Fibroblast of pulmonary artery (primary cell): ENCODE results near the gene TCOF1.

Experiments used
- DNase-seq: peaks from one replicate; pipeline ENCODE4 v3.0.0-alpha.2; 2010; ENCODE audit warnings: low read depth
- H3K4me3 ChIP-seq: replicated peaks from 2 replicates; pipeline ENCODE4 v1.5.1; 2011; ENCODE audit warnings: low read depth, mild to moderate bottlenecking, control low read depth, low read length, moderate library complexity
- TF ChIP-seq, protein P1 (sequence below): IDR thresholded peaks from 2 replicates; pipeline ENCODE4 v1.5.1; 2011; ENCODE audit warnings: mild to moderate bottlenecking, control low read depth, low read length, inconsistent platforms; ENCODE audit errors: missing control alignments

TCOF1 gene

DNA sequence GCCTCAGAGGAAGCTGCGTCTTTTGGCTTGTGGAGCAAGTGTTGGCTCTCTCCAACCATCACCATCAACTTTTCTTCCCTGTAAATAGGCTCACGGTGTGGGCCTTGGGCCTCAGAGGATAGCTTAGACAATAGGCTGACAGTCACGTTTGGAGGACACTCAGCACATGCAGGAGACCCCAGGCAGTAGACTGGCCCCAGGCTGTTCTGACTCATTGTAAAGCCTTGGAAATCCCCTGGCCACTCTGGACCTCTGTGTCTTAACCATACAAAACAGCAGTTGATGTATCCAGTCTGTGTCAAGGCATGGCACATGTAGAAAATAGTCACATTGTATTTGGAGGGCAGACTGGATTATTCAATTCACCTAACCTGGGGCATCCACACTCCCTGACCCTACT lies 36.6 kb downstream of the TCOF1 start:
- peak; percentile 26 for DNase-seq
- H3K4me3 ChIP-seq: no peak overlapping the region

DNA sequence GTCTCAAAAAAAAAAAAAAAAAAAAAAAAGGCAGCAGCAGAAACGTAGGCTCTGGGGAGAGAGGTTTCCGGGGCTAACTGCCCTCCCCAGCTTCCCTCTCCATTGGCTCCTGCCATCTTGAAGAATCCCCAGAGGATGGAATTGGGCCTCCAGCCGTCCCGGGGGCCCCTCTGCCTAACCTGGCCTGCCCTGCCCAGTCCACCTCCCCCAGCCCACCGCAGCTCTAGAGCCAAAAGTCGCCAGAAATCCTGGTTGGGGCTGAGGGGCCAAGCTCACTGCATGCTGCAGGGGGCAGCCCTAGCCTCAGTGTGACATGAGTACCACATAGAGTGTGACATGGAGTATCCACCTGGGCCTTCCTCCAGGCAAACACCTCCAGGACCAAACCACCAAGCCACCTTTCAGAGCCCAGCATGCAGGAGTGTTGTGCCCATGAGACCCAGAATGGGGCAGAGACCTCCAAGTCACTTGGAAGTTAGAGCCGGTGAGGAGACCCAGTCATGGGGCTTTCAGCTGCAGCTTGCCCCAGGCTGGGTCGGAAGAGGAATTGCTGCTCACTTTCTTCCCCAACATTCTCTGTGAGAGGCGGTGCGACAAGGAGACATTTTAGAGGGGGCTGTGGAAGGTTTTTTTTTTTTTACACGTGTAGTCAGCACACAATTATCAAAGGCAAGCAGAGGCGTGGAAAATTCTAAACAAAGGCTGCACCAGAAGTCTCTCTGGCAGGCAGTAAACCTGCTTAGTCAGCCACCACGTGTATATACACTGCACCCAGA lies 37.6 kb downstream of the TCOF1 start:
- TF ChIP-seq, protein P1, sequence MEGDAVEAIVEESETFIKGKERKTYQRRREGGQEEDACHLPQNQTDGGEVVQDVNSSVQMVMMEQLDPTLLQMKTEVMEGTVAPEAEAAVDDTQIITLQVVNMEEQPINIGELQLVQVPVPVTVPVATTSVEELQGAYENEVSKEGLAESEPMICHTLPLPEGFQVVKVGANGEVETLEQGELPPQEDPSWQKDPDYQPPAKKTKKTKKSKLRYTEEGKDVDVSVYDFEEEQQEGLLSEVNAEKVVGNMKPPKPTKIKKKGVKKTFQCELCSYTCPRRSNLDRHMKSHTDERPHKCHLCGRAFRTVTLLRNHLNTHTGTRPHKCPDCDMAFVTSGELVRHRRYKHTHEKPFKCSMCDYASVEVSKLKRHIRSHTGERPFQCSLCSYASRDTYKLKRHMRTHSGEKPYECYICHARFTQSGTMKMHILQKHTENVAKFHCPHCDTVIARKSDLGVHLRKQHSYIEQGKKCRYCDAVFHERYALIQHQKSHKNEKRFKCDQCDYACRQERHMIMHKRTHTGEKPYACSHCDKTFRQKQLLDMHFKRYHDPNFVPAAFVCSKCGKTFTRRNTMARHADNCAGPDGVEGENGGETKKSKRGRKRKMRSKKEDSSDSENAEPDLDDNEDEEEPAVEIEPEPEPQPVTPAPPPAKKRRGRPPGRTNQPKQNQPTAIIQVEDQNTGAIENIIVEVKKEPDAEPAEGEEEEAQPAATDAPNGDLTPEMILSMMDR: no peak
- no peak for DNase-seq
- H3K4me3 ChIP-seq: no peak overlapping the region

More for the DNA sequence above, 36.6 kb downstream of the TCOF1 start:
- TF ChIP-seq, protein P1: no peak

DNA sequence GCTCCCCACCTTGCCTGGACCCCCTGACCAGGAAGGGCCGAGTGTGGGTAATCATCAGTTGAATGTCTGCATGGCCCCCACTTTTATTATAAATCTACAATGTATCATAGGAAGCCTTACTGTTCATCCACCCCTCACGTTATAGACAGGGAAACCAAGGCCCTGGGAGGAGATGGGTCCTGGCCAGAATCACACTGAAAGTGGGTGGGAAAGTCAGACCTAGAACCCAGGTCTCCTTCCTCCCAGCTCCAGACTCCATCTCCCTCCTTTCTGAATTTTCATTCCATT lies 38.1 kb downstream of the TCOF1 start:
- DNase-seq: no peak
- no peak overlapping the region for H3K4me3 ChIP-seq
- TF ChIP-seq, protein P1: no peak

DNA sequence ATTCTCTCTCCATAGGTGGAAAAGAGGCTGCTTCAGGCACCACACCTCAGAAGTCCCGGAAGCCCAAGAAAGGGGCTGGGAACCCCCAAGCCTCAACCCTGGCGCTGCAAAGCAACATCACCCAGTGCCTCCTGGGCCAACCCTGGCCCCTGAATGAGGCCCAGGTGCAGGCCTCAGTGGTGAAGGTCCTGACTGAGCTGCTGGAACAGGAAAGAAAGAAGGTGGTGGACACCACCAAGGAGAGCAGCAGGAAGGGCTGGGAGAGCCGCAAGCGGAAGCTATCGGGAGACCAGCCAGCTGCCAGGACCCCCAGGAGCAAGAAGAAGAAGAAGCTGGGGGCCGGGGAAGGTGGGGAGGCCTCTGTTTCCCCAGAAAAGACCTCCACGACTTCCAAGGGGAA lies 38.8 kb downstream of the TCOF1 start:
- no peak for DNase-seq
- TF ChIP-seq, protein P1: no peak

DNA sequence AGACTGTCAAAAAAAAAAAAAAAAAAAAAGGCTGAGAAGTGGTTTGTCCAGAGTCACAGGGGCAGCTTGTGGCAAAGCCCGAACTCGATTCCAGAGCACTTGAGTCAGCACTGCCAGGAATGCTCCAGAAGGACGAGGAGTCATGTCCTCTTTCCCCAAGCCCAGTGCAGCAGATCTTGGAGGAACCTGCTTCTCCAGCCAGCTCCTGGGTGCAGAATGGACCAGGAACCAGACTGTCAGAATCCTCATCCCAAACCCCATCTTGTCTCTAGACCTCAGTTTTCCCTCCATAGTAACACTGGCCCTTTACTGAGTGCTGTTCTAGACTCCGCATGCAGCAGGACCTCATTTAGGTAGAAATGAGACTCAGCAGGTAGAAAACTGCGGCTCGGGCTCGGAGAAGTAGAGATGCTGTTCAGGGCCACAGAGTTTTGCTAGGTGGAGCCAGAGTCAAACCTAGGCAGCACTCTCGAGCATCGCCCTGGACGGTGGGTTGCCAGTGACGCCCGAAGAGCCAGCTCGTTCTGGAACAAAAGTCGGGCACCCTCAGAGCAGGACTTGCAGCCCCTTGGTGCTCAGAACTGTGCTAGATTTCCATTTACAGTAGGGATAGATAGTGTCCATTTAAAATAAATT lies 39.8 kb downstream of the TCOF1 start:
- no peak overlapping the region for H3K4me3 ChIP-seq
- DNase-seq: no peak
- TF ChIP-seq, protein P1: no peak

More for the DNA sequence above, 38.8 kb downstream of the TCOF1 start:
- no peak overlapping the region for H3K4me3 ChIP-seq

DNA sequence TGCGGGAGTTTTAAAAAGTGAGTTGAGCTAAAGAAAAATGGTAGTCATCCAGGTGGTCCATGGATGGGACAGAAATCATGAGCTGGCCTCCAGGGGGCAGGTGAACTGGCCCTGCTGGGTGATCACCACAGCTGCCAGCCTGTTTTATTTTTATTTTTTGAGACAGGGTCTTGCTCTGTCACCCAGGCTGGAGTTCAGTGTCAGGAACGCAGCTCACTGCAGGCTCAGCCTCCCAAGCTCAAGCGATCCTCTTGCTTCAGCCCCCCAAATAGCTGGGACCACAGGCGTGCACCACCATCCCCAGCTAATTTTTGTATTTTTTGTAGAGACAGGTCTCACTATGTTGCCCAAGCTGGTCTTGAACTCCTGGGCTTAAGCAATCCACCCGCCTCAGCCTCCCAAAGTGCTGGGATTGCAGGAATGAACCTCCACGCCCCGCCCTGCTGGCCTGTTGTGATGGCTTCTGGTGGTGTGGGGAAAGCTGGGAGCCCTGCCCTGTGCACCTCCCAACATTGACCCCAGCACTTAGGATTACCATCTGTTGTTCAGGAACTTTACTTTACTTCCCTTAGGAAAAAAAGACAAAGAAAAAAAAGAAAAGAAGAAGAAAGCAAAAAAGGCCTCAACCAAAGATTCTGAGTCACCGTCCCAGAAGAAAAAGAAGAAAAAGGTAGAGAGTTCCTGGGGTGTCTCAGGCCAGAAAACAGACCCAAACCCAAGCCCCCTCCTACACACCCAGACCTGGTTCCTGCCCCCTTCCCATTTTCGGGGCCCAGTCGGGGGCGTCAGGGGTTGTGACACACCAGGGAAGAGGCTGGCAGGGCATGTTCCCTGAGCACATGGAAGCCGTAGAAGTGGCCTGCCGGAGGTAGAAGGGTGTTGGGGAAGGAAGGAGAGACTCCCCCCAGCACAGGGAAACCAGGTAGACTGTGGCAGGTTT lies 40.6 kb downstream of the TCOF1 start:
- no peak for DNase-seq
- no peak overlapping the region for H3K4me3 ChIP-seq
- TF ChIP-seq, protein P1: no peak
